GM12878 (cell line): ENCODE data around the gene CYSRT1. TPM values are rescaled to one million over a fixed set of nuclear protein-coding genes. Genes with fewer than 3 reads are reported as not detected.

Source experiments
- ASH2L ChIP-seq: fragments of 300-600, 200-600 bp; sonication (generic); IDR thresholded peaks from 2 replicates; pipeline ENCODE4 v1.6.1; 2017; ENCODE audit warnings: low read depth, mild to moderate bottlenecking, borderline replicate concordance
- BHLHE40 ChIP-seq, 2 experiments: fragments of 450-650 bp in 1 of 2; IDR thresholded peaks; 2 replicates each; pipeline ENCODE4 v1.6.1; 2011 to 2017; ENCODE audit warnings: low read depth in 2 of 2, borderline replicate concordance in 1 of 2, improper control_type of control experiment in 1 of 2, low read length in 1 of 2, mild to moderate bottlenecking in 1 of 2
- CBX5 ChIP-seq: sonication (generic); IDR thresholded peaks from 2 replicates; pipeline ENCODE4 v1.6.1; 2016; ENCODE audit warnings: low read depth, moderate library complexity, mild to moderate bottlenecking, inconsistent platforms
- CHD1 ChIP-seq: IDR thresholded peaks from 2 replicates; pipeline ENCODE4 v1.6.1; 2012; ENCODE audit warnings: low read depth, low read length, improper control_type of control experiment
- CHD2 ChIP-seq: IDR thresholded peaks from 2 replicates; pipeline ENCODE4 v1.6.1; 2011; ENCODE audit warnings: low read depth, low read length, improper control_type of control experiment, borderline replicate concordance
- CHD4 ChIP-seq: fragments of 200-600 bp; sonication (generic); IDR thresholded peaks from 2 replicates; pipeline ENCODE4 v1.6.1; 2016; ENCODE audit warnings: mild to moderate bottlenecking
- EGR1 ChIP-seq, 2 experiments: IDR thresholded peaks; 1 replicate in 1 of 2; 2 replicates in 1 of 2; pipeline ENCODE4 v1.6.1; 2011 to 2012; ENCODE audit warnings: low read depth in 2 of 2, low read length in 2 of 2, borderline replicate concordance in 1 of 2, mild to moderate bottlenecking in 1 of 2, moderate library complexity in 1 of 2
- EP300 ChIP-seq, 2 experiments: fragments of 150-350 bp in 1 of 2; IDR thresholded peaks; 2 replicates each; pipeline ENCODE4 v1.6.1; 2011 to 2012; ENCODE audit warnings: low read depth in 2 of 2, low read length in 2 of 2, borderline replicate concordance in 1 of 2, improper control_type of control experiment in 1 of 2, inconsistent platforms in 1 of 2; ENCODE audit not compliant: control insufficient read depth in 1 of 2
- GABPA ChIP-seq: IDR thresholded peaks from 2 replicates; pipeline ENCODE4 v1.6.1; 2014; ENCODE audit warnings: antibody characterized with exemption, low read depth, mild to moderate bottlenecking, inconsistent platforms
- HDAC2 ChIP-seq: fragments of 200-600 bp; sonication (generic); IDR thresholded peaks from 2 replicates; pipeline ENCODE4 v1.6.1; 2017
- IKZF1 ChIP-seq: fragments of 450-650 bp; conservative IDR thresholded peaks from 2 replicates; pipeline ENCODE4 v1.6.1; 2017; ENCODE audit warnings: antibody characterized with exemption, mild to moderate bottlenecking
- MLLT1 ChIP-seq: fragments of 450-650 bp; IDR thresholded peaks from 2 replicates; pipeline ENCODE4 v1.6.1; 2016; ENCODE audit warnings: mild to moderate bottlenecking
- NR2C1 ChIP-seq: fragments of 450-650 bp; IDR thresholded peaks from 2 replicates; pipeline ENCODE4 v1.6.1; 2017; ENCODE audit warnings: antibody characterized with exemption, mild to moderate bottlenecking, moderate library complexity
- RBBP5 ChIP-seq: fragments of 200-600 bp; sonication (generic); conservative IDR thresholded peaks from 2 replicates; pipeline ENCODE4 v1.6.1; 2016
- RCOR1 ChIP-seq: conservative IDR thresholded peaks from 2 replicates; pipeline ENCODE4 v1.6.1; 2012; ENCODE audit warnings: low read depth, low read length, improper control_type of control experiment
- STAT1 ChIP-seq: fragments of 450-650 bp; conservative IDR thresholded peaks from 2 replicates; pipeline ENCODE4 v1.6.1; 2014; ENCODE audit warnings: antibody characterized with exemption, mild to moderate bottlenecking
- USF1 ChIP-seq: IDR thresholded peaks from 2 replicates; pipeline ENCODE4 v1.6.1; 2011; ENCODE audit warnings: borderline replicate concordance, low read depth, mild to moderate bottlenecking, moderate library complexity, mixed read lengths, low read length; ENCODE audit not compliant: insufficient read depth; ENCODE audit errors: extremely low read length
- WRNIP1 ChIP-seq: IDR thresholded peaks from 2 replicates; pipeline ENCODE4 v1.6.1; 2011; ENCODE audit warnings: low read depth, low read length, improper control_type of control experiment, borderline replicate concordance
- ZNF274 ChIP-seq: IDR thresholded peaks from one replicate; pipeline ENCODE4 v1.8.0; 2011; ENCODE audit not compliant: insufficient read length, insufficient read depth
- ZSCAN29 ChIP-seq: fragments of 450-650 bp; IDR thresholded peaks from 2 replicates; pipeline ENCODE4 v1.6.1; 2017; ENCODE audit warnings: mild to moderate bottlenecking, moderate library complexity
- ZZZ3 ChIP-seq: IDR thresholded peaks from 2 replicates; pipeline ENCODE4 v1.6.1; 2011; ENCODE audit warnings: low read depth; ENCODE audit not compliant: control insufficient read depth, insufficient read length
- polyA plus RNA-seq, 11 experiments: library from polyadenylated mRNA; depleted of rRNA in 4 of 11; unstranded in 6 of 11; stranded (reverse) in 5 of 11; fragments of >200 nt; fragmentation: Nextera tagmentation in 4 of 11; fragmentation: Illumina TruSeq in 1 of 11; extraction: Ambion mirVana in 4 of 11; extraction: Trizol in 1 of 11; gene quantifications; 1 replicate in 1 of 11; 2 replicates in 10 of 11; pipeline versions ENCODE4 v1.2.1 to v1.2.3, GENCODE V29; 2011 to 2016; ENCODE audit warnings: inconsistent platforms in 2 of 11, missing spikeins in 2 of 11, low read depth in 1 of 11
- total RNA-seq, 4 experiments: library from RNA; depleted of rRNA in 3 of 4; stranded (reverse); fragments of >200 nt in 3 of 4; fragmentation: Illumina TruSeq in 1 of 4; extraction: Trizol in 1 of 4; gene quantifications; 2 replicates each; pipeline versions ENCODE4 v1.2.1 to v1.2.3, GENCODE V29; 2013 to 2021
- TF ChIP-seq, protein P1 (sequence below): fragments of 150-350 bp; IDR thresholded peaks from 2 replicates; pipeline ENCODE4 v1.6.1; 2014; ENCODE audit warnings: mild to moderate bottlenecking, low read depth, low read length
- TF ChIP-seq, protein P2 (sequence below): IDR thresholded peaks from 2 replicates; pipeline ENCODE4 v1.6.1; 2011; ENCODE audit warnings: low read depth, mild to moderate bottlenecking, low read length, moderate library complexity, borderline replicate concordance; ENCODE audit errors: extremely low read depth
- TF ChIP-seq, protein P3 (sequence below): fragments of 450-650 bp; IDR thresholded peaks from 2 replicates; pipeline ENCODE4 v1.6.1; 2016; ENCODE audit warnings: mild to moderate bottlenecking

Gene CYSRT1
- total and polyA plus RNA-seq, 10 of the 15 experiments (the other 5 are each of a cell fraction or from before 2014, with no cell fraction given), result 0.24 to 3.6 (median 0.97) TPM; not detected in 1

- peak; percentile 94; the same call in 1 of the 2 replicates for TF ChIP-seq STAT1
- TF ChIP-seq, protein P1, sequence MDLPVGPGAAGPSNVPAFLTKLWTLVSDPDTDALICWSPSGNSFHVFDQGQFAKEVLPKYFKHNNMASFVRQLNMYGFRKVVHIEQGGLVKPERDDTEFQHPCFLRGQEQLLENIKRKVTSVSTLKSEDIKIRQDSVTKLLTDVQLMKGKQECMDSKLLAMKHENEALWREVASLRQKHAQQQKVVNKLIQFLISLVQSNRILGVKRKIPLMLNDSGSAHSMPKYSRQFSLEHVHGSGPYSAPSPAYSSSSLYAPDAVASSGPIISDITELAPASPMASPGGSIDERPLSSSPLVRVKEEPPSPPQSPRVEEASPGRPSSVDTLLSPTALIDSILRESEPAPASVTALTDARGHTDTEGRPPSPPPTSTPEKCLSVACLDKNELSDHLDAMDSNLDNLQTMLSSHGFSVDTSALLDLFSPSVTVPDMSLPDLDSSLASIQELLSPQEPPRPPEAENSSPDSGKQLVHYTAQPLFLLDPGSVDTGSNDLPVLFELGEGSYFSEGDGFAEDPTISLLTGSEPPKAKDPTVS, result 0 out of 2 replicates have a peak, but pooled peaks have one; percentile 60
- TF ChIP-seq BHLHE40 (IDR thresholded peaks at IDR 0.05; ENCODE audit: borderline replicate concordance in 1 of 2, low read depth in 2 of 2, low read length in 1 of 2), result peak; percentile 95 to 98
- TF ChIP-seq, protein P2, sequence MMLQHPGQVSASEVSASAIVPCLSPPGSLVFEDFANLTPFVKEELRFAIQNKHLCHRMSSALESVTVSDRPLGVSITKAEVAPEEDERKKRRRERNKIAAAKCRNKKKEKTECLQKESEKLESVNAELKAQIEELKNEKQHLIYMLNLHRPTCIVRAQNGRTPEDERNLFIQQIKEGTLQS, result peak; percentile 100
- no peak for TF ChIP-seq ASH2L
- TF ChIP-seq MLLT1, result no peak
- TF ChIP-seq ZNF274, result no peak
- TF ChIP-seq RBBP5, result no peak
- TF ChIP-seq GABPA, result no peak
- TF ChIP-seq ZZZ3, result no peak
- TF ChIP-seq CBX5, result no peak
- peak; percentile 14 to 49; a peak in 1 of 4 replicates for TF ChIP-seq EP300 (IDR thresholded peaks at IDR 0.05; ENCODE audit: borderline replicate concordance in 1 of 2, control insufficient read depth in 1 of 2, low read depth in 2 of 2, low read length in 2 of 2)
- TF ChIP-seq CHD4, result no peak
- 0 out of 2 replicates have a peak, but pooled peaks have one; percentile 22 for TF ChIP-seq CHD1
- TF ChIP-seq IKZF1, result peak; percentile 98
- TF ChIP-seq RCOR1, result peak; percentile 78; the same call in 1 of the 2 replicates
- peak in 1 of 2 experiments; percentile 10; a peak in 1 of 3 replicates for TF ChIP-seq EGR1 (IDR thresholded peaks at IDR 0.05; ENCODE audit: borderline replicate concordance in 1 of 2, low read depth in 2 of 2, low read length in 2 of 2)
- peak; percentile 74 for TF ChIP-seq ZSCAN29
- 0 out of 2 replicates have a peak, but pooled peaks have one; percentile 11 for TF ChIP-seq HDAC2
- TF ChIP-seq NR2C1, result peak; percentile 66
- TF ChIP-seq, protein P3, sequence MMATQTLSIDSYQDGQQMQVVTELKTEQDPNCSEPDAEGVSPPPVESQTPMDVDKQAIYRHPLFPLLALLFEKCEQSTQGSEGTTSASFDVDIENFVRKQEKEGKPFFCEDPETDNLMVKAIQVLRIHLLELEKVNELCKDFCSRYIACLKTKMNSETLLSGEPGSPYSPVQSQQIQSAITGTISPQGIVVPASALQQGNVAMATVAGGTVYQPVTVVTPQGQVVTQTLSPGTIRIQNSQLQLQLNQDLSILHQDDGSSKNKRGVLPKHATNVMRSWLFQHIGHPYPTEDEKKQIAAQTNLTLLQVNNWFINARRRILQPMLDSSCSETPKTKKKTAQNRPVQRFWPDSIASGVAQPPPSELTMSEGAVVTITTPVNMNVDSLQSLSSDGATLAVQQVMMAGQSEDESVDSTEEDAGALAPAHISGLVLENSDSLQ, result no peak
- TF ChIP-seq USF1, result peak; percentile 57
- TF ChIP-seq WRNIP1, result no peak
- TF ChIP-seq CHD2, result peak; percentile 84
Observed at GRCh38 chr9:137188490-137189296, 36.3 kb upstream of the CYSRT1 start, which contains the start of the genes ANAPC2 and SSNA1 (continued).
